Trophoblast cell (in vitro differentiated cells and primary cell): ENCODE data around the gene RIMS1.
A peak's percentile ranks its signal among the peaks of the same experiment; 100 is the strongest.

Source experiments
- DNase-seq, 2 donors: peaks; one replicate each; pipeline ENCODE4 v3.0.0-alpha.2; 2016
- H2AFZ ChIP-seq: 2 replicates; pipeline ENCODE4 v1.6.1; 2013; ENCODE audit warnings: low read length, moderate library complexity, mild to moderate bottlenecking; ENCODE audit not compliant: insufficient read depth, poor library complexity
- H2AK5ac ChIP-seq: 2 replicates; pipeline ENCODE4 v1.6.1; 2013; ENCODE audit warnings: mild to moderate bottlenecking, low read length
- H2BK120ac ChIP-seq: 2 replicates; pipeline ENCODE4 v1.6.1; 2013; ENCODE audit warnings: low read length, mild to moderate bottlenecking, moderate library complexity; ENCODE audit not compliant: insufficient read depth, poor library complexity
- H2BK12ac ChIP-seq: 2 replicates; pipeline ENCODE4 v1.6.1; 2013; ENCODE audit warnings: mild to moderate bottlenecking, low read length, moderate library complexity
- H2BK5ac ChIP-seq: 2 replicates; pipeline ENCODE4 v1.6.1; 2013; ENCODE audit warnings: low read length, low read depth, moderate library complexity, mild to moderate bottlenecking; ENCODE audit not compliant: poor library complexity
- H3K14ac ChIP-seq: 2 replicates; pipeline ENCODE4 v1.6.1; 2013; ENCODE audit warnings: mild to moderate bottlenecking, low read length
- H3K18ac ChIP-seq: 2 replicates; pipeline ENCODE4 v1.6.1; 2013; ENCODE audit warnings: mild to moderate bottlenecking, low read length
- H3K23ac ChIP-seq: 2 replicates; pipeline ENCODE4 v1.6.1; 2013; ENCODE audit warnings: low read length
- H3K27ac ChIP-seq: 2 replicates; pipeline ENCODE4 v1.5.1; 2013; ENCODE audit warnings: low read depth, mild to moderate bottlenecking, inconsistent platforms, low read length, moderate library complexity
- H3K27me3 ChIP-seq: 2 replicates; pipeline ENCODE4 v1.6.1; 2013; ENCODE audit warnings: inconsistent platforms, mild to moderate bottlenecking, low read length, moderate library complexity; ENCODE audit not compliant: insufficient read depth
- H3K36me3 ChIP-seq, 2 experiments: 1 replicate in 1 of 2; 2 replicates in 1 of 2; pipeline ENCODE4 v1.6.1; 2013; ENCODE audit warnings: low read length in 2 of 2, mild to moderate bottlenecking in 2 of 2, moderate library complexity in 1 of 2; ENCODE audit not compliant: insufficient read depth in 2 of 2, control insufficient read depth in 1 of 2
- H3K4ac ChIP-seq: 2 replicates; pipeline ENCODE4 v1.6.1; 2013; ENCODE audit warnings: low read depth, mild to moderate bottlenecking, low read length, moderate library complexity
- H3K4me1 ChIP-seq, 2 experiments: 1 replicate in 1 of 2; 2 replicates in 1 of 2; pipeline ENCODE4 v1.6.1; 2013; ENCODE audit warnings: low read length in 2 of 2, mild to moderate bottlenecking in 2 of 2, moderate library complexity in 1 of 2; ENCODE audit not compliant: insufficient read depth in 2 of 2, control insufficient read depth in 1 of 2
- H3K4me2 ChIP-seq: 2 replicates; pipeline ENCODE4 v1.6.1; 2013; ENCODE audit warnings: inconsistent platforms, mild to moderate bottlenecking, low read length, moderate library complexity
- H3K4me3 ChIP-seq: 2 replicates; pipeline ENCODE4 v1.5.1; 2013; ENCODE audit warnings: mild to moderate bottlenecking, low read depth, low read length, inconsistent platforms
- H3K79me1 ChIP-seq: one replicate; pipeline ENCODE4 v1.6.1; 2013; ENCODE audit warnings: low read length
- H3K79me2 ChIP-seq: 2 replicates; pipeline ENCODE4 v1.6.1; 2013; ENCODE audit warnings: low read length, mild to moderate bottlenecking; ENCODE audit not compliant: control insufficient read depth, insufficient read depth, poor library complexity
- H3K9ac ChIP-seq: 2 replicates; pipeline ENCODE4 v1.6.1; 2013; ENCODE audit warnings: mild to moderate bottlenecking, low read length
- H3K9me3 ChIP-seq: 2 replicates; pipeline ENCODE4 v1.6.1; 2013; ENCODE audit warnings: low read depth, mild to moderate bottlenecking, control low read depth, inconsistent platforms, low read length; ENCODE audit not compliant: insufficient read depth
- H4K12ac ChIP-seq: 2 replicates; pipeline ENCODE4 v1.6.1; 2013; ENCODE audit warnings: low read depth, mild to moderate bottlenecking, low read length, moderate library complexity
- H4K8ac ChIP-seq: 2 replicates; pipeline ENCODE4 v1.6.1; 2013; ENCODE audit warnings: low read depth, mild to moderate bottlenecking, low read length, moderate library complexity
- H4K91ac ChIP-seq: one replicate; pipeline ENCODE4 v1.6.1; 2013; ENCODE audit warnings: low read depth, mild to moderate bottlenecking, low read length, moderate library complexity
- WGBS: extraction: QIAGEN DNeasy Blood & Tissue Kit; methylation state at CpG from one replicate; pipeline ENCODE4 v1.1.7; 2013; ENCODE audit warnings: missing lambda C conversion rate; ENCODE audit not compliant: insufficient read length, insufficient coverage; ENCODE audit errors: extremely low coverage; 5-methylcytosine and 5-hydroxymethylcytosine counted together

The RIMS1 gene

GRCh38 chr6:72419966-72420365, 533.6 kb downstream of the RIMS1 start:
- no CpG with 5 or more reads among the region's 2 CpGs for WGBS
- no peak overlapping the region for H4K91ac ChIP-seq
- no peak overlapping the region for H3K14ac ChIP-seq
- H4K12ac ChIP-seq: no peak overlapping the region
- no peaks in the 10 kb centered on the region for H3K36me3 ChIP-seq
- H3K18ac ChIP-seq: no peak overlapping the region
- no peak overlapping the region for H4K8ac ChIP-seq
- H3K9ac ChIP-seq: no peak overlapping the region
- H3K23ac ChIP-seq: no peak overlapping the region
- H3K4ac ChIP-seq: no peak overlapping the region
- H2AK5ac ChIP-seq: no peak overlapping the region
- DNase-seq: no peak
- no peak overlapping the region for H2AFZ ChIP-seq
- no peak overlapping the region for H2BK5ac ChIP-seq
- H3K4me2 ChIP-seq: no peak overlapping the region
- H2BK12ac ChIP-seq: no peak overlapping the region
- no peak overlapping the region for H3K4me3 ChIP-seq
- no peaks in the 10 kb centered on the region for H3K9me3 ChIP-seq
- no peak overlapping the region for H3K27ac ChIP-seq
- H3K79me1 ChIP-seq: no peaks in the 10 kb centered on the region
- no peak overlapping the region for H2BK120ac ChIP-seq
- H3K4me1 ChIP-seq: no peaks in the 10 kb centered on the region
- no peaks in the 10 kb centered on the region for H3K79me2 ChIP-seq
- no peaks in the 10 kb centered on the region for H3K27me3 ChIP-seq

GRCh38 chr6:72420409-72420808, 534.1 kb downstream of the RIMS1 start:
- no peak overlapping the region for H2BK5ac ChIP-seq
- no peak overlapping the region for H3K23ac ChIP-seq
- H3K4me3 ChIP-seq: no peak overlapping the region
- no peak overlapping the region for H3K9ac ChIP-seq
- no peaks in the 10 kb centered on the region for H3K27me3 ChIP-seq
- no peaks in the 10 kb centered on the region for H3K79me1 ChIP-seq
- no peak overlapping the region for H2BK12ac ChIP-seq
- no peaks in the 10 kb centered on the region for H3K4me1 ChIP-seq
- no peak overlapping the region for H4K12ac ChIP-seq
- no peak overlapping the region for H2AFZ ChIP-seq
- H3K4ac ChIP-seq: no peak overlapping the region
- no peak overlapping the region for H3K18ac ChIP-seq
- no peak overlapping the region for H4K91ac ChIP-seq
- no peak for DNase-seq
- no peak overlapping the region for H3K27ac ChIP-seq
- no peak overlapping the region for H3K4me2 ChIP-seq
- no peaks in the 10 kb centered on the region for H3K9me3 ChIP-seq
- no peak overlapping the region for H4K8ac ChIP-seq
- H3K14ac ChIP-seq: no peak overlapping the region
- no peaks in the 10 kb centered on the region for H3K36me3 ChIP-seq
- no peak overlapping the region for H2AK5ac ChIP-seq
- H2BK120ac ChIP-seq: no peak overlapping the region
- no CpG with 5 or more reads among the region's 3 CpGs for WGBS
- H3K79me2 ChIP-seq: no peaks in the 10 kb centered on the region

- Histone ChIP-seq H3K27ac (no peak overlapping the region), H3K4me2 (no peak overlapping the region), H4K8ac (no peak overlapping the region), H4K91ac (no peak overlapping the region), H3K4me1 (no peaks in the 10 kb centered on the region), H3K79me2 (no peaks in the 10 kb centered on the region), H3K4ac (no peak overlapping the region), H2AFZ (no peak overlapping the region), H2BK5ac (no peak overlapping the region), H2AK5ac (no peak overlapping the region), H4K12ac (no peak overlapping the region), H3K27me3 (no peaks in the 10 kb centered on the region), H2BK12ac (no peak overlapping the region), H3K14ac (no peak overlapping the region), H3K4me3 (no peak overlapping the region), H3K23ac (no peak overlapping the region), H3K9me3 (no peaks in the 10 kb centered on the region), H3K79me1 (no peaks in the 10 kb centered on the region), H2BK120ac (no peak overlapping the region), H3K36me3 (no peaks in the 10 kb centered on the region), H3K9ac (no peak overlapping the region), H3K18ac (no peak overlapping the region)
- WGBS: no CpG with 5 or more reads among the region's 3 CpGs
- no peak for DNase-seq
Observed at GRCh38 chr6:72421387-72421786, 535.0 kb downstream of the RIMS1 start.

GRCh38 chr6:72422171-72422570, 535.8 kb downstream of the RIMS1 start:
- DNase-seq: peak; percentile 96 to 99
- H3K4me2 ChIP-seq: no peak overlapping the region
- H3K79me1 ChIP-seq: no peaks in the 10 kb centered on the region
- H4K91ac ChIP-seq: no peak overlapping the region
- H3K36me3 ChIP-seq: no peaks in the 10 kb centered on the region
- H3K4me1 ChIP-seq: no peaks in the 10 kb centered on the region
- H3K23ac ChIP-seq: no peak overlapping the region
- H3K14ac ChIP-seq: no peak overlapping the region
- no peak overlapping the region for H2AK5ac ChIP-seq
- H4K8ac ChIP-seq: no peak overlapping the region
- H3K79me2 ChIP-seq: no peaks in the 10 kb centered on the region
- no peaks in the 10 kb centered on the region for H3K27me3 ChIP-seq
- no peaks in the 10 kb centered on the region for H3K9me3 ChIP-seq
- no peak overlapping the region for H3K4ac ChIP-seq
- no peak overlapping the region for H3K9ac ChIP-seq
- no peak overlapping the region for H3K18ac ChIP-seq
- WGBS: no CpG with 5 or more reads among the region's 1 CpG
- no peak overlapping the region for H4K12ac ChIP-seq
- no peak overlapping the region for H3K27ac ChIP-seq
- no peak overlapping the region for H2BK120ac ChIP-seq
- no peak overlapping the region for H2AFZ ChIP-seq
- no peak overlapping the region for H2BK5ac ChIP-seq
- no peak overlapping the region for H2BK12ac ChIP-seq
- no peak overlapping the region for H3K4me3 ChIP-seq
